ENCODE measurements around the gene GCNT2.

The GCNT2 gene

DNA sequence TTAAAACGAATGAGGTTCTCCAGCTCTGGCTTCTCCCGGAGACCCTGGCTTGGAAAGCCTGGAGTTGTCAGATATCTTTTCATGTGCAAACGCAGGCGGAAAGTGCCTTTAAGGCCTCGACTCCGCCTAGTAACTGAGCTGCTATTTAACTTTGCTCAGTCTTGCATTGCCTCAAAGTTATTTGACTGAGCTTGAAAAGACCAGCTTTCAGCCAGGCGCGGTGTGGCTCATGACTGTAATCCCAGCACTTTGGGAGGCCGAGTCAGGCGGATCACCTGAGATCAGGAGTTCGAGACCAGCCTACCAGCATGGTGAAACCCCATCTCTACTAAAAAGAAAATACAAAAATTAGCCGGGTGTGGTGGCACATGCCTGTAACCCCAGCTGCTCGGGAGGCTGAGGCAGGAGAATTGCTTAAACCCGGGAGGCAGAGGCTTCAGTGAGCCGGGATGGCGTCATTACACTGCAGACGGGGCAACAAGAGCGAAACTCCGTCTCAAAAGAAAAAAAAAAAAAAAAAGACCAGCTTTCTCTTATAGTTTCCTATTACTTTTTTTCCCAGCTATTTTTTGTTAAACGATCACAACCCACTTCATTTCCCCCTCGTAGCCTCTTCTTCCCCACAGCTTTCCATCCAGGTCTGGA lies 1.9 kb downstream of the GCNT2 start:
- TF ChIP-seq, protein P1, sequence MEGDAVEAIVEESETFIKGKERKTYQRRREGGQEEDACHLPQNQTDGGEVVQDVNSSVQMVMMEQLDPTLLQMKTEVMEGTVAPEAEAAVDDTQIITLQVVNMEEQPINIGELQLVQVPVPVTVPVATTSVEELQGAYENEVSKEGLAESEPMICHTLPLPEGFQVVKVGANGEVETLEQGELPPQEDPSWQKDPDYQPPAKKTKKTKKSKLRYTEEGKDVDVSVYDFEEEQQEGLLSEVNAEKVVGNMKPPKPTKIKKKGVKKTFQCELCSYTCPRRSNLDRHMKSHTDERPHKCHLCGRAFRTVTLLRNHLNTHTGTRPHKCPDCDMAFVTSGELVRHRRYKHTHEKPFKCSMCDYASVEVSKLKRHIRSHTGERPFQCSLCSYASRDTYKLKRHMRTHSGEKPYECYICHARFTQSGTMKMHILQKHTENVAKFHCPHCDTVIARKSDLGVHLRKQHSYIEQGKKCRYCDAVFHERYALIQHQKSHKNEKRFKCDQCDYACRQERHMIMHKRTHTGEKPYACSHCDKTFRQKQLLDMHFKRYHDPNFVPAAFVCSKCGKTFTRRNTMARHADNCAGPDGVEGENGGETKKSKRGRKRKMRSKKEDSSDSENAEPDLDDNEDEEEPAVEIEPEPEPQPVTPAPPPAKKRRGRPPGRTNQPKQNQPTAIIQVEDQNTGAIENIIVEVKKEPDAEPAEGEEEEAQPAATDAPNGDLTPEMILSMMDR (IDR thresholded peaks at IDR 0.05): no peak

DNA sequence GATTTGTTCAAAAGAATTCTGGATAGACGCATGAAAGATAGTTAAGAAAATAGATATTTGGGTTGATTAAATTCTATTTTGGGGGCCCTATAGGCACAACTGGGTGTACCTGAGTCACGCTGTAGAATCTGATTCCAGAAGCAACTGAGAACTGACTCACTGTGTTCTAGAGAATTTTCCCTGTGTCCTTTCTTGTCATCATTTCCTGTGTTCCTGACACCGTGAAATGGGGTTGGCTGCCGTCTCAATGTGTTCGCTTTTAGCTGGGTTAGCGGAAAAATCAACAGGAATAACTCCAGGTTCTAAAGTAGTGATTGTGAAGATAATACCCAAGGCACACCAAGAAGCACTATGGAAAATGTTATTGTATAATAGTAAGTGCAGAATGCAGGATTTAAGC lies 5.0 kb downstream of the GCNT2 start:
- TF ChIP-seq, protein P1 (IDR thresholded peaks at IDR 0.05): no peak

DNA sequence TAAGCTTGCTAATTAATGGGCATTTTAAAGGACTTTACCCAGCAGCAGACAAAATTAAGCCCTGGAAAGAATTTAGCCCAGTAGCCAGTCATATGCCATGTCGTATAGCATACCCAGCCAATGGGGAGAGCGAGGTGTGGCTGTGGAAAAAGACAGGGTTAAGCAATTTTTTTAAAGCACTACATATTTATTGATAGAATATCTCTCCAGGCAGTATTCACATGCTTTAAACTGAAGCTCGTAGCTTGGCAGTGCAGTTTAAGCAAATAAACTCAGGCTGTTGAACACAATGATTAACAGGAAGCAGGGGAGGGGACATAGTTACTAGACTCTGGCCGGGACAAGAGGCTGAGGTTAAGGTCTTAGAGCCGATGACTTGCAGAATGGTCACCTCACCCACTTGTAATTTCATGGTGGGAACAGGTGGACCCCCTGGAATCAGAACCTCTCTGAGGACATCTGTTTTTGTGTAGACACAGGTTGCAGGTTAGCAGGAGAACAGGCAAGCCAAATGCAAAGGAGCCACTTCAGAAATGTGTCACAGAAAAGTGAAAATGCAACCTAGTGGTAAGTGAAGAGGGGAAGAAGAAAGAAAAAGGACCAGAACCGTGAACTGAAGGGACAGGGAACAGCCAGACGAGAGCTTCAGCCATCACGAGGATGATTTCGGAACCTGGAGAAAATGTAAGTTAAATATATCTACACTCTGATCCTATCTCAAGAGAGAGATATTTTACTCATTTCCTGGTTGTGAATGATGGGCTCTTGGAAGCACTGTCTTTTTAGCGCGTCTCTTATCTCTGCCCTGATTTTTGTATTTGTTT lies 7.2 kb downstream of the GCNT2 start:
- TF ChIP-seq, protein P1 (IDR thresholded peaks at IDR 0.05): no peak

DNA sequence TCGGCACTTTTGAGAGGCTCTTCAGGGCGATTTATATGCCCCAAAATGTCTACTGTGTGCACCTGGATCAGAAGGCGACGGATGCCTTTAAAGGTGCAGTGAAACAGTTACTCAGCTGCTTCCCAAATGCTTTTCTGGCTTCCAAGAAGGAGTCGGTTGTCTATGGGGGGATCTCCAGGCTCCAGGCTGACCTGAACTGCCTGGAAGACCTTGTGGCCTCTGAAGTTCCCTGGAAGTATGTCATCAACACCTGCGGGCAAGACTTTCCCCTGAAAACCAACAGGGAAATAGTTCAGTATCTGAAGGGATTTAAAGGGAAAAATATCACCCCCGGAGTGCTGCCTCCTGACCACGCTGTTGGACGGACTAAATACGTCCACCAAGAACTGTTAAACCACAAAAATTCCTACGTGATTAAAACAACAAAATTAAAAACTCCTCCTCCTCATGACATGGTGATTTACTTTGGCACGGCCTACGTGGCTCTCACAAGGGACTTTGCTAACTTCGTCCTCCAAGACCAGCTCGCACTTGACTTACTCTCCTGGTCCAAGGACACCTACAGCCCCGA lies 8.2 kb downstream of the GCNT2 start:
- TF ChIP-seq, protein P1 (IDR thresholded peaks at IDR 0.05): no peak

DNA sequence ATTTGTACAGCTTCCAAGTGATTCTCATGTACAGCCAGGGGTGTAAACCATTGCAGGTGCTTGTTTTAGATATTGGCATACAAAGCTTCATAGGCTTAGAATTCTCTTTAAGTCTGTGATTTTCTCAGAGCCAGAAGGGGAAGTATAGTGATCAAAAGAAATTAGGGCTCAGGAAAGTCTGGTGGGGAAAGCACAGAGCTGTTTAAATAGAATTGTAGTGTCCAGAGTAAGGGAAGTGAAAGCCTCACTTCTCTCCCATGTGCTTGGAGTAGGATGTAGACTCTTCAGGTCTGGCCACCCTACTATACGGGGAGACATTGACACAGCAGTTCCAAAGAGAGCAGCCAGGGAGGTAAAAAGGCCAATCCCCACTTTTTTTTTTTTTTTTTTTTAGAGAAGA lies 10.4 kb downstream of the GCNT2 start:
- TF ChIP-seq, protein P1 (IDR thresholded peaks at IDR 0.05): no peak

DNA sequence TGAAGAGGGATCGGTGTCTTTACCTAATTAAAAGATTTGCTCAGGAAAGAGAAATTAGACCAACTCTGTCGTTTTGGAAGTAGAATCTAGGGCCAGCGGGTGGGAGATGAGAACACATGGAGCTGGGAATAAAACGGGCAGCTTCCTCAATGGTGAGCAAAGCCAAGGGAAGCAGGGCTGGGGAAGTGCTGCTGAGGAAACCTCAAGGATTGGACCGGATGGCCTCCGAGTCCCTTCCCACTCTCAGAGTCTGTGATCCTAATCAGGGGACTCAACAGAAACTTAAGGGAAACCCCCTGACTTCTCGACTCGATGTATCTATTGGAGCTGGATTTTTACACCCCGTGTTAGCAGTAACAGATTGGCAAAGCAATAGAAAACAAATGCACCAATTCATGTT lies 10.8 kb downstream of the GCNT2 start:
- TF ChIP-seq, protein P1 (IDR thresholded peaks at IDR 0.05): no peak

DNA sequence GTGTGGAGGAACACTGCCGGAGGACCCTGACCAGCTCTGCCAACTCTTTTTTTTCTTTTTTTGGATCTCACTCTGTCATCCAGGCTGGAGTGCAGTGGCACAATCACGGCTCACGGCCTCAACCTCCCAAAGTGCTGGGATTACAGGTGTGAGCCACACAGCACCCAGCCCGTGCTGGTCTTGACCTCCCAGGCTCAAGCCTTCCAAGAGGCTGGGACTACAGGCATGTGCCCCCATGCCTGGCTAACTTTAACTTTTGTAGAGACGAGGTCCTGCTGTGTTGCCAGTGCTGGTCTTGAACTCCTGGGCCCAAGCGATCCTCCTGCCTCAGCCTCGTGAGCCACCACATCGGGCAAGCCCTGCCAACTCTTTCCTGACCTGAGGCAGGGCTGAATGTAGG lies 11.2 kb downstream of the GCNT2 start:
- TF ChIP-seq, protein P1 (IDR thresholded peaks at IDR 0.05): no peak
